Sigmoid colon (tissue), 4 donors: ENCODE measurements around the gene ATP2B3.

Source experiments
- CTCF ChIP-seq, 4 experiments: fragments of 450-650 bp in 3 of 4; fragments of 200-600 bp in 1 of 4; IDR thresholded peaks; one replicate each; pipeline ENCODE4 v1.5.1; 2016 to 2019; ENCODE audit warnings: antibody characterized with exemption in 4 of 4, mild to moderate bottlenecking in 3 of 4, moderate library complexity in 2 of 4
- EP300 ChIP-seq, 4 donors: sonication (generic); formaldehyde crosslinking; IDR thresholded peaks; one replicate each; pipeline ENCODE4 v1.6.1; 2017; ENCODE audit warnings: antibody characterized with exemption in 4 of 4
- POLR2A ChIP-seq, 2 donors: fragments of 450-650 bp; IDR thresholded peaks; one replicate each; pipeline ENCODE4 v1.6.1; 2016; ENCODE audit warnings: antibody characterized with exemption in 2 of 2, mild to moderate bottlenecking in 2 of 2, moderate library complexity in 2 of 2
- POLR2AphosphoS5 ChIP-seq, 4 donors: sonication (generic); formaldehyde crosslinking; IDR thresholded peaks; one replicate each; pipeline ENCODE4 v1.6.1; 2017; ENCODE audit warnings: antibody characterized with exemption in 4 of 4

- TF ChIP-seq CTCF (IDR thresholded peaks at IDR 0.05) (no peak), POLR2AphosphoS5 (IDR thresholded peaks at IDR 0.05) (no peak), POLR2A (IDR thresholded peaks at IDR 0.05) (no peak), EP300 (IDR thresholded peaks at IDR 0.05) (no peak)
Observed at GRCh38 chrX:153477364-153477857, 40.0 kb upstream of the ATP2B3 start.
